CD14-positive monocyte (primary cell): Measurements from ENCODE around the gene TMEM192. TPM values are rescaled to one million over a fixed set of nuclear protein-coding genes. Genes with fewer than 3 reads are reported as not detected.
"Not testable (repeated sequence)": the region's sequence is repeated elsewhere in the genome, so short reads cannot be mapped to it uniquely, and the experiment has no call there.

ENCODE experiments used
- DNase-seq, 3 donors: peaks; one replicate each; pipeline ENCODE4 v3.0.0-alpha.2; 2011 to 2022
- H2AFZ ChIP-seq: 2 replicates; pipeline ENCODE4 v1.6.0; 2012; ENCODE audit warnings: mild to moderate bottlenecking, low read depth, low read length, inconsistent platforms; ENCODE audit not compliant: insufficient read depth, poor library complexity, severe bottlenecking
- H3K27ac ChIP-seq, 2 donors: 1 replicate in 1 of 2; 2 replicates in 1 of 2; pipeline ENCODE4 v1.5.1; 2012 to 2013; ENCODE audit warnings: low read length in 2 of 2, control low read depth in 1 of 2, inconsistent platforms in 1 of 2, low read depth in 1 of 2, mild to moderate bottlenecking in 1 of 2
- H3K27me3 ChIP-seq, 2 donors: one replicate each; pipeline versions ENCODE4 v1.6.0 to v1.6.1; 2011 to 2013; ENCODE audit warnings: low read length in 2 of 2; ENCODE audit not compliant: control insufficient read depth in 2 of 2, insufficient read depth in 2 of 2
- H3K36me3 ChIP-seq, 2 donors: replicated peaks in 1 of 2; 1 replicate in 1 of 2; 2 replicates in 1 of 2; pipeline versions ENCODE4 v1.5.1 to v1.6.1; 2012 to 2013; ENCODE audit warnings: low read length in 2 of 2, control low read depth in 1 of 2, inconsistent platforms in 1 of 2, mild to moderate bottlenecking in 1 of 2; ENCODE audit not compliant: insufficient read depth in 2 of 2, control insufficient read depth in 1 of 2
- H3K4me1 ChIP-seq, 2 donors: 1 replicate in 1 of 2; 2 replicates in 1 of 2; pipeline versions ENCODE4 v1.5.1 to v1.6.1; 2012 to 2013; ENCODE audit warnings: low read length in 2 of 2, control low read depth in 1 of 2, inconsistent platforms in 1 of 2, mild to moderate bottlenecking in 1 of 2, moderate library complexity in 1 of 2; ENCODE audit not compliant: insufficient read depth in 2 of 2, control insufficient read depth in 1 of 2
- H3K4me2 ChIP-seq: replicated peaks from 2 replicates; pipeline ENCODE3; 2012; ENCODE audit warnings: low read length, moderate library complexity, mild to moderate bottlenecking; ENCODE audit not compliant: poor library complexity, severe bottlenecking; ENCODE audit errors: extremely low read depth
- H3K4me3 ChIP-seq, 3 experiments: fragments of 200-600 bp in 1 of 3; sonication (generic) in 1 of 3; replicated peaks in 1 of 3; 1 replicate in 2 of 3; 2 replicates in 1 of 3; pipeline ENCODE4 v1.5.1; 2011 to 2013; ENCODE audit warnings: low read length in 3 of 3, mild to moderate bottlenecking in 3 of 3, control low read depth in 2 of 3, low read depth in 2 of 3, inconsistent platforms in 1 of 3, moderate library complexity in 1 of 3
- H3K79me2 ChIP-seq: 2 replicates; pipeline ENCODE4 v1.6.0; 2012; ENCODE audit warnings: mild to moderate bottlenecking, control low read depth, inconsistent platforms, low read length, moderate library complexity; ENCODE audit not compliant: insufficient read depth
- H3K9ac ChIP-seq: 2 replicates; pipeline ENCODE4 v1.6.0; 2017; ENCODE audit warnings: low read length, mild to moderate bottlenecking; ENCODE audit not compliant: insufficient read depth, poor library complexity, severe bottlenecking
- H3K9me3 ChIP-seq, 2 donors: replicated peaks in 1 of 2; 1 replicate in 1 of 2; 2 replicates in 1 of 2; pipeline versions ENCODE4 v1.5.1 to v1.6.1; 2012 to 2013; ENCODE audit warnings: low read length in 2 of 2, control low read depth in 1 of 2; ENCODE audit not compliant: control insufficient read depth in 1 of 2, insufficient read depth in 1 of 2
- H4K20me1 ChIP-seq: 2 replicates; pipeline ENCODE4 v1.6.0; 2012; ENCODE audit warnings: mild to moderate bottlenecking, low read length, control low read depth, moderate library complexity; ENCODE audit not compliant: insufficient read depth
- H3K27ac Mint-ChIP-seq, 7 donors: one replicate each; pipeline ENCODE4 v1.8.0; 2020; ENCODE audit warnings: mild to moderate bottlenecking in 7 of 7, mixed read lengths in 7 of 7, moderate library complexity in 6 of 7, inconsistent platforms in 2 of 7
- H3K27me3 Mint-ChIP-seq, 3 donors: one replicate each; pipeline ENCODE4 v1.8.0; 2021 to 2022; ENCODE audit warnings: low read depth in 3 of 3, mild to moderate bottlenecking in 3 of 3, mixed read lengths in 3 of 3, moderate library complexity in 3 of 3, inconsistent platforms in 1 of 3
- H3K36me3 Mint-ChIP-seq, 2 donors: one replicate each; pipeline ENCODE4 v1.8.0; 2020; ENCODE audit warnings: mixed read lengths in 2 of 2, inconsistent platforms in 1 of 2, mild to moderate bottlenecking in 1 of 2
- H3K4me1 Mint-ChIP-seq: one replicate; pipeline ENCODE4 v1.8.0; 2020; ENCODE audit warnings: mild to moderate bottlenecking, mixed read lengths
- H3K4me3 Mint-ChIP-seq, 2 donors: one replicate each; pipeline ENCODE4 v1.8.0; 2020; ENCODE audit warnings: mild to moderate bottlenecking in 2 of 2, mixed read lengths in 2 of 2, moderate library complexity in 1 of 2
- H3K9me3 Mint-ChIP-seq, 7 donors: one replicate each; pipeline ENCODE4 v1.8.0; 2020 to 2022; ENCODE audit warnings: mixed read lengths in 7 of 7, mild to moderate bottlenecking in 6 of 7, moderate library complexity in 6 of 7, inconsistent platforms in 2 of 7
- CTCF ChIP-seq: fragments of 200-600 bp; IDR thresholded peaks from one replicate; pipeline ENCODE4 v1.8.0; 2022; ENCODE audit warnings: antibody characterized with exemption, mild to moderate bottlenecking
- WGBS: methylation state at CpG from one replicate; pipeline ENCODE4 v1.1.5; 2013; ENCODE audit warnings: missing lambda C conversion rate; ENCODE audit not compliant: insufficient coverage; 5-methylcytosine and 5-hydroxymethylcytosine counted together
- intact Hi-C, 2 donors: fragments of 100-400 bp; cut with micrococcal nuclease; formaldehyde crosslinking; loops; one replicate each; pipeline versions ENCODE4 v1.15.0 to v1.15.1; 2023
- polyA plus RNA-seq, 3 donors: library from polyadenylated mRNA; depleted of rRNA in 1 of 3; unstranded in 2 of 3; stranded (reverse) in 1 of 3; fragments of 300-500 nt in 2 of 3; fragments of >200 nt in 1 of 3; fragmentation: Illumina TruSeq in 2 of 3; gene quantifications; 1 replicate in 2 of 3; 2 replicates in 1 of 3; pipeline ENCODE4 v1.2.3, GENCODE V29; 2012 to 2021

TMEM192 gene
- polyA plus RNA-seq, 3 donors, result 7.3 to 22.4 (median 15.5) TPM

GRCh38 chr4:165129924-165130323 lies 17.3 kb upstream of the TMEM192 start:
- H3K27ac Mint-ChIP-seq, result no peak overlapping the region
- H3K9ac ChIP-seq, result no peak overlapping the region
- H3K79me2 ChIP-seq, result no peaks in the 10 kb centered on the region
- peaks cover 0 to 4% (median 2%) of the 10 kb centered on the region in 3 donors for H3K27me3 Mint-ChIP-seq
- H3K4me3 ChIP-seq, result no peak overlapping the region
- WGBS, result no CpG with 5 or more reads among the region's 3 CpGs
- H3K27ac ChIP-seq, result no peak overlapping the region
- DNase-seq, result no peak
- H3K4me1 Mint-ChIP-seq, result peaks cover 35% of the 10 kb centered on the region
- no peaks in the 10 kb centered on the region for H3K9me3 ChIP-seq
- no peak overlapping the region for H3K4me3 Mint-ChIP-seq
- H3K36me3 ChIP-seq, result no peaks in the 10 kb centered on the region
- peaks cover 0 to 5% (median 0%) of the 10 kb centered on the region in 7 donors for H3K9me3 Mint-ChIP-seq
- H4K20me1 ChIP-seq, result no peaks in the 10 kb centered on the region
- no peak overlapping the region for H2AFZ ChIP-seq
- TF ChIP-seq CTCF, result no peak
- H3K36me3 Mint-ChIP-seq, result peaks cover 0 to 2% of the 10 kb centered on the region in 2 donors
- intact Hi-C loops, result loop anchor here (2.0 to 10.0 kb wide), 5 partner anchors 75 to 335 kb away; partner anchors contain the start of genes KLHL2 (in 2 of the 2) and MSMO1 (in 1 of the 2)
- no peak overlapping the region for H3K4me2 ChIP-seq
- H3K27me3 ChIP-seq, result no peaks in the 10 kb centered on the region
- peaks cover 30 to 40% of the 10 kb centered on the region in 2 donors for H3K4me1 ChIP-seq

GRCh38 chr4:165125869-165126499 lies 13.3 kb upstream of the TMEM192 start:
- H3K4me1 ChIP-seq, H3K36me3 ChIP-seq, H3K27ac ChIP-seq, H3K9ac ChIP-seq, H3K27me3 Mint-ChIP-seq, H4K20me1 ChIP-seq, H3K9me3 Mint-ChIP-seq, H3K36me3 Mint-ChIP-seq, H3K4me1 Mint-ChIP-seq, H3K4me2 ChIP-seq, H3K4me3 Mint-ChIP-seq, H3K79me2 ChIP-seq, DNase-seq, H3K9me3 ChIP-seq, H2AFZ ChIP-seq, H3K4me3 ChIP-seq, H3K27ac Mint-ChIP-seq, H3K27me3 ChIP-seq: not testable (repeated sequence)
- intact Hi-C loops, result loop anchor here in 1 of 2 donors (10.0 kb wide), 1 partner anchor 219 kb away; no protein-coding TSS in a partner anchor
- WGBS, result 98% methylated on average over 36 of the region's 40 CpGs
